H7 (cell line): ENCODE measurements around the gene HYKK. TPM values are rescaled to one million over a fixed set of nuclear protein-coding genes. Genes with fewer than 3 reads are reported as not detected.
"Not testable (repeated sequence)": the region's sequence is repeated elsewhere in the genome, so short reads cannot be mapped to it uniquely, and the experiment has no call there.

ENCODE experiments used
- DNase-seq: peaks from one replicate; pipeline ENCODE4 v3.0.0; 2012
- H3K27me3 ChIP-seq: 2 replicates; pipeline ENCODE4 v1.6.0; 2011; ENCODE audit warnings: mild to moderate bottlenecking, low read length; ENCODE audit not compliant: control insufficient read depth, insufficient read depth
- H3K36me3 ChIP-seq: replicated peaks from 2 replicates; pipeline ENCODE4 v1.5.1; 2011; ENCODE audit warnings: low read length; ENCODE audit not compliant: control insufficient read depth, insufficient read depth
- H3K4me3 ChIP-seq: 2 replicates; pipeline ENCODE4 v1.5.1; 2011; ENCODE audit warnings: low read depth, mild to moderate bottlenecking, control low read depth, low read length, moderate library complexity; ENCODE audit not compliant: insufficient read depth
- total RNA-seq: library from RNA; depleted of rRNA; stranded (reverse); fragments of >200 nt; shearing (Covaris generic); gene quantifications from 2 replicates; pipeline ENCODE4 v1.2.3, GENCODE V29; 2014

Gene HYKK
- total RNA-seq, 1 experiment from 2014 or later = 2.9 TPM

DNA sequence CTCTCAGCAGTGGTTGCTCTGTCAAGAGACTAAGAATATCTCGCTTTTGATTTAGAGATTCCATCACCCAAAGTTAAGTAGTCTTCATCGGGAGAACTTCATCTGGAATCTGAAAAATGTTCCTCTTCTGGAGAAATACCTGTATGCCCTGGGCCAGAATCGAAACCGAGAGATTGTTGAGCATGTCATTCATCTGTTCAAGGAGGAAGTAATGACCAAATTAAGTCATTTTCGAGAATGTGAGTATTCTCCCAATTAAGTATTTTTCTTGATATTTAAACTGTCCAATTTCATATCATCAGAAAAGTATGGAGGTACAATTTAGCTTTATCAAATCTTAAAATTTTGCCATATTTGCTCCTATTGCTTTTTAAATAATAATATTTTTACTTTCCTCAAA is 19.9 kb downstream of the HYKK start:
- Histone ChIP-seq H3K36me3 (no peaks in the 10 kb centered on the region), H3K27me3 (no peaks in the 10 kb centered on the region), H3K4me3 (no peak overlapping the region)
- DNase-seq = no peak

DNA sequence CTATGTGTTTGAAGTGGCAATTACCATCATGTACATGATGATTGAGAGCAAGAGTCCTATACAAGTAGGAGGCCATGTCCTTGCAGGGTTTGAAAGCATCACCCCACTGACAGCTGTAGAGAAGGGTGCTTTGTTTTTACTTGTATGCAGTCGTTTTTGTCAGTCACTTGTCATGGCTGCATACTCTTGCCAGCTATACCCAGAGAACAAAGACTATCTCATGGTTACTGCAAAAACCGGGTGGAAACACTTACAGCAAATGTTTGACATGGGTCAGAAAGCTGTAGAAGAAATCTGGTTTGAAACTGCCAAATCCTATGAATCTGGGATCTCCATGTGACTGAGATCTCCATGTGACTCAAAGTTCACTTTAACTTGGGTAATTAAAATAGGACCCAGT is 26.0 kb downstream of the HYKK start:
- no peaks in the 10 kb centered on the region for H3K27me3 ChIP-seq
- no peaks in the 10 kb centered on the region for H3K36me3 ChIP-seq
- DNase-seq = no peak
- no peak overlapping the region for H3K4me3 ChIP-seq

DNA sequence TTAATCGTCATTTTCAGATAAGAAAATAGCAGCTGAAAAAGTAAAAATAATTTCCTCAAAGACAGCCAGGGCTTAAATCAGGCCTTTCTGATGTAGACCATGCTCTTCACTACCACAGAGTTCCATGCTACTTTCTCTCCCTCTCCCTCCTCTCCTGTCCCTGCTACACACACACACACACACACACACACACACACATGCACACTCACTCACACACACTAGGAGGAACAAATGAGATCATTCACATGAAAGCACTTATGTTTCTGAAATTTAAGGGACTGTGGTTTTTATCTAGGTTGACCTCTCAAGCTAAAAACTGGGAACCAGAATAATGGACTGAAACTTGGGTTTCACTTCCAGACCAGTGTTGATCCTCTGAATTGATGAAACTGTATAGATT is 28.8 kb downstream of the HYKK start:
- no peak for DNase-seq
- Histone ChIP-seq H3K36me3 (no peaks in the 10 kb centered on the region), H3K4me3 (no peak overlapping the region), H3K27me3 (no peaks in the 10 kb centered on the region)

DNA sequence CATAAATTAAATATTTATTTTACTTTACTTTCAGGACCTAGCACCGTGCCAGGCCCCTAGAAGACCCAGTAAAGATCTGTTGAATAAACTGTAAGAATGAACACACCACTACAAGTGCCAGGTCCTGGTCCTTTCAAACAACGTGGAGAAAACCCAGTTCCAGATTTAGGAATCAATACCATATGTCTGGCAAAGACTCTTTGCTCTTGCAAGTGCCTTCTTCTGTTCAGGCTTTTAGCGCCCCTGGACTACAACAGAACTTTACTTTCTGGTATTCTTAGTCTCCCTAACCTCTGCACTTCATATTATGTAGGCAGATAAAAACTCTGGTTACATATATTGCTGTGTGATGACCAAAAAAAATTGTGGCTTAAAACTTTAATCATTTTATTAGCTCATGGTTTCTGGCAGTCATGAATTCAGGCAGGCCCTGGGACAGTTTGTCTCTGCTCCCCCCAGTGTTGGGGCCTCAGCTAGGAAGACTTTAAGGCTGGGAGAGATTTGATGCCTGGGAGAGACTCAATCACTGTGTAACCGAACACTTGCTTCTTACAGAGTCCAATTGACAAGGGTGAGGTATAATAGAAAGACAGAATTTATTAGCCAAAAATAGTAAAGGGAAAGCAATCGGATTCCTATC is 30.0 kb downstream of the HYKK start:
- Histone ChIP-seq H3K4me3 (no peak overlapping the region), H3K27me3 (no peaks in the 10 kb centered on the region), H3K36me3 (peaks cover 4% of the 10 kb centered on the region)
- no peak for DNase-seq

DNA sequence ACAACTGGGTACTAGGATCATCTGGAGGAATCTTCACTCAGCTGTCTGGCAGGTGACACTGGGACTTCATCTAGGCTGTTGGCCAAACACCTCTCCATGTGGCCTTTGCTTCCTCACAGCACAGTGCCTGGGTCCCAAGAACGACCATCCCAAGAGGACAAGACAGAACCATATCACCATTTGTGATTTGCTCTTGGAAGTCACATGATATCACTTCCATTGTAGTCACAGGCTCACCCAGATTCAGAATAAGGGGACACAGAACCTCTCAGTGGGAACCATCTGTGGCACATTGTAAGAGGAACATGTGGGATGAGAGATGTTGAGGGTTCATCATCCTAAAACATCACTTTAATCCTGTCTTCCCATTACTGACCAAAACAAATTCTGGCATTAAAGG is 31.0 kb downstream of the HYKK start:
- Histone ChIP-seq H3K27me3 (no peaks in the 10 kb centered on the region), H3K4me3 (no peak overlapping the region)

DNA sequence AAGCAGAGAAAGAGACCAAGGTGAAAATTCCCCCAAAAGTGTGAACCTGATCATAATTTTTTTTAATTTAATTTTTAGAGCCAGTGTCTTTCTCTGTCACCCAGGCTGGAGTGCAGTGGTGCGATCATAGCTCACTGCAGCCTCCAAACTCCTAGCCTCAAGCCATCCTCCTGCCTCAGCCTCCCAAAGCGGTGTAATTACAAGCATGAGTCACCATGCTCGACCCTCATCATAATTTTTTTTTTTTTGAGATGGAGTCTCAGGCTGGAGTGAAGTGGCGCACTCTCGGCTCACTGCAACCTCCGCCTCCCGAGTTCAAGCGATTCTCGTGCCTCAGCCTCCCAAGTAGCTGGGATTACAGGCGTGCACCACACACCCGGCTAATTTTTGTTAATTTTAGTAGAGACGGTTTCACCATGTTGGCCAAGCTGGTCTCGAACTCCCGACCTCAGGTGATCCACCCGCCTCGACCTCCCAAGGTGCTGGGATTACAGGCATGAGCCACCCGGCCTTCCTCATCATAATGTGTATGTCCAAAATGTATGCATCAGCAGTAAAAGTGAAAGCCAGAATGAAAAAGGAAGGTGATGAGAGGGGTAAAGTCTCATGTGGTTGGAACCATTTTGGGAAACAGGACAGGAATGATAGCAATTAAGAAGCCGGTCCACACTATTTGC is 32.2 kb downstream of the HYKK start:
- Histone ChIP-seq H3K36me3 (peaks cover 15% of the 10 kb centered on the region), H3K4me3 (peak overlapping the region; percentile 87)
- not testable (repeated sequence) for H3K27me3 ChIP-seq

More for the DNA sequence above, 31.0 kb downstream of the HYKK start:
- DNase-seq = no peak
- H3K36me3 ChIP-seq = peaks cover 14% of the 10 kb centered on the region

DNA sequence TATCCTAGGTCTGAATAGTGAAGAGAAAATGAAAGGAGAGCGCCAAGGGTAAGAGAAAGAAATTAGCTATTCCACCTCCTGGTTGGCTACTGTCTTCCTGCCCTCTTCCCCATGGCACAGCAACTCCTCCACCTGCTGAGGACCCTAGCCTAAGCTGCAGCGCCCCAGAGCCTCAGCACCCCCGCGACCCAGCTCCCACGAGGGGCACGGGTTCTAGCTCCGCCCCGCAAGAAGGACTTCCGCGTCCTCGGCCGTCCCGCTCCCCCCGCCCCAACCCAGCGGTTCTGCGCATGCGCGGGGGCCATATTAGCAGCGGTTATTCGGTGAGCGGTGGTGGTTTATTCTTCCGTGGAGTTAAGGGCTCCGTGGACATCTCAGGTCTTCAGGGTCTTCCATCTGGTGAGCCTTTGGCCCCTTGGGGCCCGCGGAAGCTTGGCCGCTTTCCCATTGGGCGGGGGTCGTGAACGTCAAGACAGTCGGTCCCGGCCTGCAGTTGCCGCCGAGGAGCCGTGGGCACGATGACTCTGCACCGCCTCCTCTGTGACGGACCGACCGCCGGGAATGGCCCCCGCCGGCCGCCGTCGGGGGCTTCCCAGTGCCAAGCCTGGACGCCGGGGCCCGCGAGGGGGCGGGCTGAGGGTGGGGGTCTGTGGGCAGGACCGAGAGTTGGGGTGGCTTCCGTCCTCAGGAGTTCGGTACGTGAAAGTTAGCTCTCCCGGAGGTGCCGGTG is 32.9 kb downstream of the HYKK start, which contains the start of gene PSMA4:
Gene PSMA4, plus strand, starts transcription at position 304 of the 730 bp plus-strand sequence. CDS start 1,484 bp downstream, outside the sequence.
- Histone ChIP-seq H3K27me3 (no peaks in the 10 kb centered on the region), H3K4me3 (peak within 1 kb of the TSS; percentile 87), H3K36me3 (peaks cover 19% of the 10 kb centered on the region)
- peak; percentile 97 for DNase-seq

More for the DNA sequence above, 32.2 kb downstream of the HYKK start:
- not testable (repeated sequence) for DNase-seq

DNA sequence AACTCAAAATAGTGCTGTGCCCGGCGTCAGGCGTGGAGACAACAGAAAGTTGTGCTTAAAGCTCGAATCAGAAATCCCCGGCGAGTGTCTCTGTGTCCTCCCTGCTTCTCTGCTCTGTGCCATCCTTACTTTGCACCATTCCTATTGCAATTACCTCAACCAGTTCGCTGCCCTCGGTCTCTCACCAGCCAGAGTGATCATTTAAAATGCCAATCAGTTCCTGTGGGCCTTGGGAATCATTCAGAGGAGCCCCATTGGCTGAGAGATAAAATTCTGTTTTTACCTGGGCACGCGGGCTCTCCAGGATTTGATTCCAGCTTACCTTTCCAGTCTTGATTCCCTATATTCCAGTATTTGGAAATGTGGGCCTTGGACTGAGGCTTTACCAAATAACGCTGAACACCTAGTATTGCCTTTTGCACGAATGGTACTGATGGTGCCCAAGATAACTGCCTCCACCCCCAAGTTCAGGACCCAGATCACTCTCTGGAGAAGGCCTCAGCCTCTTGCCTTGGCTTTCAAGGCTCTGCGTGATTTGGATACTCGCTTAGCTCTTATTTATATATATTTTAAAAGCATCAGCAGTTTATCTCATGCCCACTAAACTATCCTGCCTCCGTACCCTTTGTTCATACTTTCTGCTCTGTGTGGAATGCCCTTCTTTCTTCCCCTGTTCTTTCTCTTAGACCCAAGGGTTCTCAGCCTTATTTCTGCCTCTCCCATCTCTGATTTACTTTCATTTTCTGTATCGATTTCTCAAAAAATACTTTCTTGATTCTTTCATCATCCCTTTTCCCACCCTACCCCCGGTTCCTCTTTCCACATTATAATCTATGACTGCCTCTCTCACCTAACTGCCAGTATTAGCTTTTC is 33.7 kb downstream of the HYKK start:
- H3K4me3 ChIP-seq = peak overlapping the region; percentile 87
- no peaks in the 10 kb centered on the region for H3K27me3 ChIP-seq
- DNase-seq = peak; percentile 26
- H3K36me3 ChIP-seq = peaks cover 24% of the 10 kb centered on the region

DNA sequence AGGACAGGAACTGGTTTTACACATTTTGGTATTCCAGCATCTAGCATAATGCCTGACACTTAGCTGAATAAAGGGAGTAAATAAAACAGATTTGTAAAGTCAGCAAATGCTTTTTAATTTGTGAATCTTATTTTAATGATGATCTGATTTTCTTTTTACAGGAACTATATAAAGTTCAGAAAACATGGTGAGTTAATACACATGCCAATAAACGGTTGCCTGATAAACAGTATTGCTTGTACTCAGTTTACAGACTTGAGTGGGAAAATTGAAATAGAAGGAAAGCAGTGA is 34.3 kb downstream of the HYKK start:
- no peak for DNase-seq
- no peak overlapping the region; the same call in 1 of the 2 replicates for H3K4me3 ChIP-seq
- peaks cover 24% of the 10 kb centered on the region for H3K36me3 ChIP-seq
- H3K27me3 ChIP-seq = no peaks in the 10 kb centered on the region

DNA sequence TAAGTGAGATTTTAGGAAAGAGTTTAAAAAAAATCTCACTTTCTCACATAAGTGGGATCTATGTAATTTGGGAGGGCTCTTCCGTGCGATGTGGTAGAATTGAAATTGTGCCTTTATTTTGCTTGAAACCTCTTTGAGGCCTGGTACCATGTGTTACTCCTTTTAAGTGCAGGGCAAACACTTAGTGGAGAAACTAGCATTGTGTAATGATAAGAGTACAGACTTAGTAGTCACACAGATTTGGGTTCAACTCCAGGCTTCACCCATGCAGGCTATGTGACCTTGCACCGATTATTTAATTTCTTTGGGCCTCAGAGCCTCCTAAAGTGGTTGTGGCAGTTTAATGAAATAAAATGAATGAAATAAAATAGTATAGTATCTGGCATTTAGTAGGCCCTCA is 35.3 kb downstream of the HYKK start:
- DNase-seq = no peak
- Histone ChIP-seq H3K4me3 (no peak overlapping the region), H3K36me3 (peaks cover 28% of the 10 kb centered on the region), H3K27me3 (no peaks in the 10 kb centered on the region)

DNA sequence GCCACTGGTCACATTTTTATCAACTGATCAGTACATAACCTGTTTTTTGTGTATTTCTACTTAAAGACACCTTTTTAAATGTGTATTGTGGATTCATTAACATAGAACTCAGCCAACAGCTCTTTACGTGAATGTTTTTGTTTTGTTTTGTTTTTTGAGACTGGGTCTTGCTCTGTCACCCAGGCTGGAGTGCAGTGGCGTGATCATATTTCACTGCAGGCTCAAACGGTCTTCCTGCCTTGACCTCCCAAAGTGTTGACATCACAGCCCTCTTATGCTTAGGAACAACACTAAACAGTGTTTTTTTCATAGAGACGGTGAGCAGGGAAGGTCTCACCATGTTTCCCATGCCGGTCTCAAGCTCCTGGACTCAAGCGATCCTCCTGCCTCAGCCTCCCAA is 42.8 kb downstream of the HYKK start:
- no peak for DNase-seq
- Histone ChIP-seq H3K27me3 (no peaks in the 10 kb centered on the region), H3K4me3 (no peak overlapping the region), H3K36me3 (peaks cover 17% of the 10 kb centered on the region)

DNA sequence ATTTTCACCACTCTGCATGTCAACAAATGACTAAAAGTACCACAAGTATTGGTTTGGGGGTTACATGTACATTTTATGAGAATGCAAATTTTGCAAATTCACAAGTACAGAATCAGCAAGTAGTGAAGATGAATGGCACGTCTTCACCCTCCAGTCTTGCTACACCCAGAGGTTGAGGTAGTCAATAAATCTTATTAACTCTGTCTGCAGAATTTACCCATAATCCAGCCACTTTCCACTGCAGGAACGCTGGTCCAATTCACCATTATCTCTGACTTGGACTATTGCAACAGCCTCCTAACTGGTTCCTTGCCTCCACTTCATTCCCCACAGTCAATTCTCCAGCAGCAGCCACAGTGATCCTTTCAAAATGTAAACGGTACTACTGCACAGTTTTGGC is 43.4 kb downstream of the HYKK start:
- Histone ChIP-seq H3K4me3 (no peak overlapping the region), H3K27me3 (no peaks in the 10 kb centered on the region), H3K36me3 (peaks cover 12% of the 10 kb centered on the region)
- DNase-seq = no peak

DNA sequence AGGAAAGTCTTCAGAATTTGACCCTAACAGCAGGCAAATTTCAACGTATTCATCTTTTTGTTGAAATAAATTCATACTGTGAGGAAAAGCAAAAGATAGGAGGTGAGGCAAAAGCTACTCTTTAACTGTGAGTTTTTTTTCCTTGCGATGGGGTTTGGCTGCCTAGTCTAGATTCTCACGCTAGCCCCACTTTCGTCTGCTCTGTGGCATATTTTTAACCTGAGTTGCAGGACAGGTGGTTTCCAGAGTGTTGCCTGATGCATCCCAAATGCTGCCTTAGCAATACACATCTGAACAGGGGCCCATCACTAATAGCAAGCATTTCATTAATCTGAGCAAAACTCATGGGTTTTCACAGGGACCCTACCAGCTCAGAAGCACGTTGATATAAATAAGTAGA is 44.5 kb downstream of the HYKK start:
- H3K4me3 ChIP-seq = no peak overlapping the region
- no peaks in the 10 kb centered on the region for H3K27me3 ChIP-seq
- DNase-seq = no peak
- peaks cover 10% of the 10 kb centered on the region for H3K36me3 ChIP-seq

DNA sequence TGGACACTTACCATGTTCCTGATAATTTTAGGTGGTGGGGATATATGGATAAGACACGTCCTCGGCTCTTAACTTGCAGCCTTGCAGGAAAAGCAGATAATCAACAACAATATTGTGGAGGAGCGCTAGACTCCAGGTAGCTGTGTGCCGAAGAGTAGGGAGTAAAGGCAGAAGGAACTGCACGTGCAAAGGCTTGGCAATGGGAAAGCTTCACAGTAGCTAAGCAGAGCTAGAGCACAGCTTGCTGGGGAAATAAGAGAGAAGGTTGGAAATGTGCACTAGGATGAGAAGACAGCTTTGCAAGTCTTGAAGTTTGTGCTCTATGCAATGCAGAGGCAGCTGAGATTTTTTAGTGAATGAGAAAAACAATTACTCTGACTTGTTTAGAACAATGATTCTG is 45.2 kb downstream of the HYKK start:
- H3K4me3 ChIP-seq = no peak overlapping the region
- no peaks in the 10 kb centered on the region for H3K27me3 ChIP-seq
- peaks cover 6% of the 10 kb centered on the region for H3K36me3 ChIP-seq
- DNase-seq = no peak
